HTR-8/SVneo (cell line): ENCODE measurements around the gene WDR82.
A peak's percentile ranks its signal among the peaks of the same experiment; 100 is the strongest.

Source experiments
- DNase-seq: peaks from one replicate; pipeline ENCODE4 v3.0.0; 2011; ENCODE audit warnings: low spot score, mixed read lengths; ENCODE audit not compliant: insufficient read length
- FAIRE-seq: peaks from 2 replicates; lab custom pipeline; 2011; peaks lifted over from hg19 to GRCh38; lab: Jason Lieb, UNC

The WDR82 gene

DNA sequence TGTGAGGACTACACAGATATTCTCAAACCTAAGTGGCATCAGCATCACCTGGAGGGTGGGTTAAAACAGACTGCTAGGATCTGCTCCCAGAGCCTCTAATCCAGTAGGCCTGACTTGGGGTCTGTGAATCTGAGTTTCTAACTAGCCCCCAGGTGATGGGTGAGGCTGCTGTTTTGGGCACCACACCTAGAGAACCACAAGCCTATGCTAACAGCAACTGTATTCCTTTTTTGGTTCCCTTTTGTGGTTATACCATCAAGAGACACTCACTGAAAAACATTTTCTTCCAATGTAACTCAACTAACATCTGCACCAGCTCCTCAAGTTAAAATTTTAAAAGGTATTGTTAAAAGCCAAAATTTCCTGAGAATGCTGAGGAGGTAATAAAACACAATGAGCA is 16.0 kb downstream of the WDR82 start:
- DNase-seq (no peak), FAIRE-seq (no peak)

DNA sequence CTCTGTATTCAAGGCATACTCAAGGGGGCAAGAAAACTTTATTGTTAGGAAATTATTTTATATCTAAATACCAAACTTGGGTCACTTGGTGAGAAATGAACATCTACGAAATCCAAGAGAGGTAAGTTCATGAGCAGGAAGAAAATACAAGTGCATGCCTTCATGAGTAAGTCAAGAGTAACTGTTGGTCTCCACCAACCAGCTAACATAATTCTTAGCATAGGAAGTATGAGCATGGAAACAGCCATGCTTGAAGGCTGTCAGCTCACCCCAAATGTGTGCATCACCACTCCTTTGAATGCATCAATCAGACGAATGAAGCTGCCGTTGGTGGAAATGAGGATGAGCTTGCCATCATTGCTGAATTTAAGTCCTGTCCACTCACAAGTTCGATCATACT is 19.0 kb downstream of the WDR82 start:
- FAIRE-seq (peak; percentile 63), DNase-seq (no peak)

DNA sequence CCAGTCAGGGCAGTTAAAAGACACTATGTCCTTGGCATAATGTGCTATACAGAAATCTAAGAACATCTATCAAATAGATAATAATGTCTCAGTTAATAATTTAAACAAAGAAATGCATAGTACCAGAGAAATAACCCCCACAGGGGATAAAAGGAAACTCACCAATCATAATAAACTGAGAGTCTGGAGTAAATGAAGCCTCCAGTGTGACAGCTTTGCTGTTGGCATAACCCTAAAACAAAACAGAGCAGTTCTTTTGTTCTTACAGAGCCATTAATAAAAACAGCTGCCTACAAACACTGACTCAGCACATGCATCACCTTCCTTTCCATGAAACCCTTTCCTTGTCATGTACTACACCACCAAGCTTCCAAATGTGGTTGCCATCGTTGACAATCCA is 19.4 kb downstream of the WDR82 start:
- FAIRE-seq (no peak), DNase-seq (no peak)

DNA sequence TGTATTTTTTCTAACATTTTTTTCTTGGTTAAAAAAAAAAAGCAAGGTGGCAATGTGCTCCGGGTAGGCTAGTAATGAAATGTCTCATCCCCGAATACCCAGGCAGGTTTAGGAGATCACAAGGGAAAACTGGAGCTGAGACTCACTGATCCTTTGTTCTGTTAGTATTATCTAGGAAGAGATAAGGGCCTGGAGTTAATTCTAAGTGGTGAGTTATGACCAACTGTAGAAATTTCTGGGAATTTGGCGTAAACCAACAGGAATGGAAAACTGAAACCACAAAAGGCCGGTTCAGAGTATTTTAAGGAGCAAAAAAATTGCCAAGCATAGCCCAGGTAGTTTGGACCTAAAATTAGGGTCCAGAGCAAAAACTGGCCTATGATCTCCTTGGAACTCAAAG is 20.5 kb downstream of the WDR82 start:
- DNase-seq (no peak), FAIRE-seq (no peak)

- FAIRE-seq (no peak), DNase-seq (no peak)
Measured at GRCh38 chr3:52256622-52257021, 21.8 kb downstream of the WDR82 start.

GRCh38 chr3:52256159-52256558 is 22.3 kb downstream of the WDR82 start:
- FAIRE-seq (peak; percentile 64), DNase-seq (no peak)

GRCh38 chr3:52254608-52255007 is 23.8 kb downstream of the WDR82 start:
- DNase-seq (no peak), FAIRE-seq (no peak)

DNA sequence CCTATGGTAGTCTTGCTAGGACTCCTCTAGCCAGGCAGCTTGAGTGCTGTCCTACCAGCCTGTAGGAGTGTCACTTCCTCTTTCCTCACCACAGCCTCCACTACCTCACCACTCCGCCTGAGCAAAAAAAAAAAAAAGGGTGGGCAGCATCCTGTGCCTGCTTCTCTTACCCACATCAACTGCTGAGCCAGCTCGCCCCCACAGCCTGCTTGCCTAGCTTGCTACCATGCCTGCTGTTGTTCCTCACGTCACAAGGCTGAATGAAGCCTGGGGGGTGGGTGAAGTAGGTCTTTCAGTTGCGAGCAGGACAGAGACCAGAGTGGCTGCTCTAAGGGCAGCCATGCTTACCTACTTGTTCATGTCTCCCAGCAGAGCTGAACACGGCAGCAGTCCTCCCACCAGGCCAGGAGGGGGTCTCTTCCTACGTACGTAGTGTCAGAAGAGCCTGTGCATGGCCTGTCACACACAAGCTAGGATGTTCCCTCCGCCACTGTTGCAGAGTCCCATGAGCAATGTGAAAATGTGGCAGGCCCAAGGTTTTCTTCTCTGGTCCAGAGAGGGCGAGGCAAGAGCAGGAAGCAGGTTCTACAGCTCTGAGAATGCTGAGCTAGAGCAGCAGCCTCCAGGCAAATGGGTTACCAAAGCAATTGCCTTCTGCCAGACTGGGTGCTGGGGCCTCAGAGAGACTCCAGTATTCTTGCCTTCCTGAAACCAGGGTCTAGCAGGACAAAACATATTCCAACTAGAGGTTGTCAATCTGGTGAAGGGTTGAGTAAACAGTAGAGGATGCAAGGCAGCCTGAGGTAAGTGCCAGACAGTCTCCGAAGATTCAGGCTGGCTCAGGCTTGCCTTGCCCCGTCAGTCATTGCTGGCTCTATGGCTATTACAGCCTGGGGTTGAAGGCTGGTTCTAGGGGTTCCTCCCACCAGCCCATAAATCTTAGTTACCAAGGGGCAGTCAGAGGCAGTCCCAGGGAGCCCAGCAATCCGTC is 24.8 kb downstream of the WDR82 start:
- peak; percentile 80 for FAIRE-seq
- no peak for DNase-seq

- DNase-seq (no peak), FAIRE-seq (no peak)
Measured at GRCh38 chr3:52250122-52250521, 28.3 kb downstream of the WDR82 start.

- FAIRE-seq = peak; percentile 67
- DNase-seq = no peak
Measured at GRCh38 chr3:52249683-52250082, 28.8 kb downstream of the WDR82 start.

- DNase-seq = no peak
- no peak for FAIRE-seq
Measured at GRCh38 chr3:52248816-52249547, 29.5 kb downstream of the WDR82 start.

GRCh38 chr3:52248165-52248541 is 30.3 kb downstream of the WDR82 start:
- FAIRE-seq = no peak
- no peak for DNase-seq

- peak; percentile 59 for FAIRE-seq
- no peak for DNase-seq
Measured at GRCh38 chr3:52247409-52248164, 30.9 kb downstream of the WDR82 start.

DNA sequence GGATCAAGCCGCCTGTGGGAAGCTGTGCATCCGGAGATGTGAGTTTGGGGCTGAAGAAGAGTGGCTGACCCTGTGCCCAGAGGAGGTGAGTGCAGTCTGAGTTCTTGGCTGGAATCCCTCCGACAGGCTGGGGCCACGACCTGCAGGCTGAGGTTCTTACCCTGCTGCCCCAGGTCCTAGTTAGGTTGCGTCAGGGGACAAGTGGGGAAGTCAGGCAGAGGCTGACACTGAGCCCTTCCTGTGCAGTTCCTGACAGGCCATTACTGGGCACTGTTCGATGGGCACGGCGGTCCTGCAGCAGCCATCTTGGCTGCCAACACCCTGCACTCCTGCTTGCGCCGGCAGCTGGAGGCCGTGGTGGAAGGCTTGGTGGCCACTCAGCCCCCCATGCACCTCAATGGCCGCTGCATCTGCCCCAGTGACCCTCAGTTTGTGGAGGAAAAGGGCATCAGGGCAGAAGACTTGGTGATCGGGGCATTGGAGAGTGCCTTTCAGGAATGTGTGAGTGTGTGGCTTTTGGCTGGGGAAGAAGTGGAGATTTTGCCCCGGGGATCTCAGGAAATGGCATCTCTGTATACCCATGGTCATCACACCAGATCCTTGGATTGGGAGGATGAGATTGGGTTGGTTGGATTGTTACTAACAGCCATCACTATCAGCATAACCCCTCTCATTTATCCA is 31.6 kb downstream of the WDR82 start:
- no peak for DNase-seq
- FAIRE-seq = no peak

DNA sequence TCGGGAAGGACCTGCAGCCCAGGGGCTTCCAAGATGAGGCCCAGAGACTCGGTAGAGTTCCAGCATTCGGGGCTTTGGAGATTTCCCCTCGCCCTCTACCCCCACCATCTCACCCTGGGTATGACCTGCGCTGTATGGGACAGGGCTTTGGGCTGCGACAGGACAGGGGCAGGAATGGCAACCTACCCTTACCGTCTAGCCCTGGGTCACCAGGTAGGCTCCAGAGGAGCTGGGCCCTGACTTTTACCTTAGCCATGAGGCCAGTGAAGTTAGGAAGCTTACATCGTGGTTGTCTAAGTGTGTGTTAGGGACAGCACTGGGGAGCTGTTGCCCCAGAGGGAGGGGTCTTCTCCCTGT is 32.2 kb downstream of the WDR82 start:
- no peak for DNase-seq
- peak; percentile 4 for FAIRE-seq

GRCh38 chr3:52245322-52246263 is 32.9 kb downstream of the WDR82 start, which contains the start of gene PPM1M:
PPM1M (plus strand) TSS chr3:52245759; CDS start chr3:52245825, 66 bp downstream.
- DNase-seq (peak; percentile 65), FAIRE-seq (peak; percentile 44)

GRCh38 chr3:52243791-52244628 is 34.4 kb downstream of the WDR82 start:
- DNase-seq (peak; percentile 72), FAIRE-seq (peak; percentile 73)

- FAIRE-seq (no peak), DNase-seq (no peak)
Measured at GRCh38 chr3:52242039-52242438, 36.4 kb downstream of the WDR82 start.
